ENCODE results near the gene NBPF19.
"Not testable (repeated sequence)": the region's sequence is repeated elsewhere in the genome, so short reads cannot be mapped to it uniquely, and the experiment has no call there.

NBPF19 gene

DNA sequence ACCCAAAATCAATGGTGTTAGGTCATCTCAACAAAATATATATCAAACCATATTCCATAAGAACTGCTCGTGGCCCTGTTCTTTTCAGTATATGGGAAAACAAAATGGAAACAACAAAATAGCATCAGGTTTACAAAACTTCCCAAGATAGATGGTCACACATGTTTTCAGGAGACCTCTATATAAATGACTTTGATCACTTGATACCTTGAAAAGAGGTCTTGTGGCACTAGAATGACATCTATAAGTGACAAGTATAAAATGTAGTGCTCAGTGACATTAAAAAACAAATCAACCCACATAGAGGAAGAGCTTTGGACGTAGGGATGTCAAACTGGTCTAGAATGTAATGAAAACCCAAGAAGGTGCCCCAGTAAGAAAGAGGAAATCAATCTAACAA is at the start of gene NBPF19:
Gene NBPF19 (plus strand): TSS at position 301 of the 400 bp plus-strand sequence. CDS start 888 bp downstream, outside the sequence.
- not testable (repeated sequence) for H3K27ac ChIP-seq

DNA sequence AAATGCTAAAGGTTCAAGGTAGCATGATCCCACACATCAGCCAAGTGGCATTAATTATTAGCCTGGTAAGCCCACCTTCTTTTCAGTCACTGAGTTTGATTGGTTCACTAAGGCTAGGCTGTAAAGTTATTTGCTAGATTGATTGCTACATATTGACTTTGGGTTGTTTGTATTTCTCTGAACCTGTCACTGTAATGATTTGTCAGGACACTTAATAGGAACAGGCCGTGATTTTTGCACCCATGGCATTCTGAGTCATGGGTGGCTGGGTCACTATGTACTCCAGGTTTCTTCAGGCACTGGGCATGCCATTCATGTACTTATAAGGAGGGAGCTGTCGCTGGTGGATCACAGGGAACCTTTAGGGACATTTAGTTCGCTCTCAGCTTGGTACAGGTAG is 46.5 kb upstream of the NBPF19 start:
- not testable (repeated sequence) for H3K27ac ChIP-seq

DNA sequence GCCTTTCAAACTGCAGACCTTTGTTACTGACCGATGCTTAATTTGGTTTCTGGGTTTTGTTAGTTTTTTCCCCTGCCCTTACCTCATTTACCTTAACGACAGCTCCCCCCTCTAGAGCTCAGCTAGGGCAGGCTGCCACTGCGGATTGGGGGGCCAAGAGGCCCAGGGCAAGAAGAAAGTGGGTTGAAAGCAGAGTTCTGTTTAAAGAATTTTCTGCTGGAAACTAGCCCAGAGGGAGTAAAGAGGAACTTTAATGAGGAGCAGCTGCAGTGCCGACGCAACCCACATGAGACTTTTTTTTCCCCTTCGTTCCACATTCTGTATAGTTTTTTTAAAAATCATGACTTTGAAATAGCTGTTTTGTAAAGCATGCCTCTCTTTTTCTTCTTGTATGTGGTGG is 29.4 kb upstream of the NBPF19 start:
- not testable (repeated sequence) for H3K27ac ChIP-seq

DNA sequence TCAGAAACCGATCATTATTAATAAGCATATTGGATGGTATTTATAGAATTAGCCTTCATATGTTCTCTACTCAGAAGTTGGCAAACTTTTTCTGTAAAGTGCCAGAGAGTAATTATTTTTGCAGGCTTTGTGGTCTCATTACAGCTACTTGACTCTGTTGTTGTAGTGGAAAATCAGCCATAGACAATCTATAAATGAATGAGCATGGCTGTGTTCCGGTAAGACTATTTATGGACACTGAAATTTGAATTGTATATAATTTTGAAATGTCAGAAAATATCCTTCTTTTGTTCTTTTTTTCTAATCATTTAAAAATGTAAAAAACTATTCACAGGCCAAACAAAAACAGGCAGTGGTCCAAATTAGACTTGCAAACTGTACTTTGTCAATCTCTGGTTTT is 22.6 kb upstream of the NBPF19 start:
- H3K27ac ChIP-seq = not testable (repeated sequence)

- H3K27ac ChIP-seq = not testable (repeated sequence)
These were observed 22.2 kb upstream of the NBPF19 start for GRCh38 chr1:149452652-149453051.

- not testable (repeated sequence) for H3K27ac ChIP-seq
These were observed 83.5 kb downstream of the NBPF19 start for GRCh38 chr1:149558350-149558825.

GRCh38 chr1:149561806-149562205 is 87.0 kb downstream of the NBPF19 start:
- H3K27ac ChIP-seq = not testable (repeated sequence)

DNA sequence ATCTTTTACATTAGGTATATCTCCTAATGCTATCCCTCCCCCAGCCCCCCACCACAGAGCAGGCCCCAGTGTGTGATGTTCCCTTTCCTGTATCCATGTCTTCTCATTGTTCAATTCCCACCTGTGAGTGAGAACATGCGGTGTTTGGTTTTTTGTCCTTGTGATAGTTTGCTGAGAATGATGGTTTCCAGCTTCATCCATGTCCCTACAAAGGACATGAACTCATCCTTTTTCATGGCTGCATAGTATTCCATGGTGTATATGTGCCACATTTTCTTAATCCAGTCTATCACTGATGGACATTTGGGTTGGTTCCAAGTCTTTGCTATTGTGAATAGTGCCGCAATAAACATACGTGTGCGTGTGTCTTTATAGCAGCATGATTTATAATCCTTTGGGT is 90.6 kb downstream of the NBPF19 start:
- not testable (repeated sequence) for H3K27ac ChIP-seq

DNA sequence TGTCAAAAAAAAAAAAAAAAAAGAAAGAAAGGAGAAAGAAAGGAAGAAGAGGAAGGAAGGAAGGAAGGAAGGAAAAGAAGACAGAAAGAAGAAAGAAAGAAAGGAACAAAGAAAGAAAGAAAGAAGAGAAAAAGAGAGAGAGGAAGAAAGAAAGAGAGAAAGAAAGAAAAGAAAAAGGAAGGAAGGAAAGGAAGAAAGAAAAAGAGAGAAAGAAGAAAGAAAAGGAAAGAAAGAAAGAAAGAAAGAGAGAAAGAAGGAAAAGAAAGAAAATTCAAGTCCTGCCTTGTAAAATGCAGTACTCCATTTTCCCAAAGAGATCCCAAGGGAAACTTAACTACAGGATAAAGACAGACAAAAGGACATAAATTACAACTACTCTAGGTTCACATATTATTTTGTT is 97.9 kb downstream of the NBPF19 start:
- not testable (repeated sequence) for H3K27ac ChIP-seq

- H3K27ac ChIP-seq = not testable (repeated sequence)
These were observed 110.7 kb downstream of the NBPF19 start for GRCh38 chr1:149585592-149585991.

Data from C4-2B (cell line).